ENCODE measurements around the gene NYAP1. TPM values are rescaled to one million over a fixed set of nuclear protein-coding genes. Genes with fewer than 3 reads are reported as not detected.

Gene NYAP1
- total RNA-seq, 2 experiments from 2014 or later = 0.10 to 0.98 TPM

GRCh38 chr7:100538348-100538653, 54.6 kb downstream of the NYAP1 start:
- Histone ChIP-seq H3K36me3 (ENCODE audit: insufficient read depth, low read length) (no peaks in the 10 kb centered on the region), H2AFZ (ENCODE audit: low read length) (peak overlapping the region; percentile 77), H3K4me3 (ENCODE audit: low read depth, low read length, poor library complexity, severe bottlenecking) (peak overlapping the region; percentile 66), H4K20me1 (ENCODE audit: insufficient read depth, low read length) (no peaks in the 10 kb centered on the region), H3K4me2 (ENCODE audit: low read length) (peak overlapping the region; percentile 74), H3K79me2 (ENCODE audit: insufficient read depth, low read depth, low read length) (peaks cover 23% of the 10 kb centered on the region; the same call in 1 of the 2 replicates), H3K9me3 (ENCODE audit: low read length) (no peaks in the 10 kb centered on the region), H3K9me2 (ENCODE audit: insufficient read depth, low read length) (no peaks in the 10 kb centered on the region), H3K27ac (ENCODE audit: low read depth, low read length, poor library complexity, severe bottlenecking) (peak overlapping the region; percentile 56), H3K4me1 (ENCODE audit: insufficient read depth, low read length, poor library complexity, severe bottlenecking) (peaks cover 36% of the 10 kb centered on the region)
- POLR2A ChIA-PET = no interaction called here
- CTCF ChIA-PET (ENCODE audit: unreplicated experiment) = interaction anchor here (0.5 kb wide), 1 partner anchor 41 kb away, joined by 3 read pairs; no protein-coding TSS in a partner anchor
- intact Hi-C loops (cut with micrococcal nuclease; ENCODE audit: unreplicated experiment) = loop anchor here (2.0 kb wide), 1 partner anchor 60 kb away; the partner anchor contains the start of gene TSC22D4
- BruUV-seq (replicated peaks) = TSS peak; percentile 98
- no peak for DNase-seq (ENCODE audit: low spot score)
- TF ChIP-seq EZH2phosphoT487 (IDR thresholded peaks at IDR 0.05; ENCODE audit: borderline replicate concordance, low read depth, low read length) (no peak), CTCF (conservative IDR thresholded peaks at IDR 0.05; ENCODE audit: low read length) (no peak)

- Histone ChIP-seq H3K36me3 (ENCODE audit: insufficient read depth, low read length) (no peaks in the 10 kb centered on the region), H3K4me2 (ENCODE audit: low read length) (peak within 1 kb of the TSS; percentile 84), H3K9me3 (ENCODE audit: low read length) (no peaks in the 10 kb centered on the region), H3K4me1 (ENCODE audit: insufficient read depth, low read length, poor library complexity, severe bottlenecking) (peaks cover 41% of the 10 kb centered on the region), H2AFZ (ENCODE audit: low read length) (peak within 1 kb of the TSS; percentile 77), H3K79me2 (ENCODE audit: insufficient read depth, low read depth, low read length) (peaks cover 29% of the 10 kb centered on the region; the same call in 1 of the 2 replicates), H3K27ac (ENCODE audit: low read depth, low read length, poor library complexity, severe bottlenecking) (peak within 1 kb of the TSS; percentile 56), H3K4me3 (ENCODE audit: low read depth, low read length, poor library complexity, severe bottlenecking) (peak within 1 kb of the TSS; percentile 75), H3K9me2 (ENCODE audit: insufficient read depth, low read length) (no peaks in the 10 kb centered on the region), H4K20me1 (ENCODE audit: insufficient read depth, low read length) (no peaks in the 10 kb centered on the region)
- no peak for TF ChIP-seq EZH2phosphoT487 (IDR thresholded peaks at IDR 0.05; ENCODE audit: borderline replicate concordance, low read depth, low read length)
- TF ChIP-seq CTCF (conservative IDR thresholded peaks at IDR 0.05; ENCODE audit: low read length) = no peak
- no TSS peak for BruUV-seq (replicated peaks)
- POLR2A ChIA-PET = interaction anchor here (1.0 kb wide), 1 partner anchor 9 kb away, joined by 3 read pairs; no protein-coding TSS in a partner anchor
- CTCF ChIA-PET (ENCODE audit: unreplicated experiment) = interaction anchor here (0.5 kb wide), 1 partner anchor 42 kb away, joined by 3 read pairs; no protein-coding TSS in a partner anchor
- intact Hi-C loops (cut with micrococcal nuclease; ENCODE audit: unreplicated experiment) = loop anchor here (2.0 kb wide), 1 partner anchor 60 kb away; the partner anchor contains the start of gene TSC22D4
- peak; percentile 100 for DNase-seq (ENCODE audit: low spot score)
Observed at GRCh38 chr7:100538654-100539435, 55.1 kb downstream of the NYAP1 start, which contains the start of gene AGFG2. Gene AGFG2, plus strand, starts transcription at chr7:100539203. Its CDS starts 144 bp downstream, at chr7:100539347.
